Neural cell (in vitro differentiated cells): Measurements from ENCODE around the gene YWHAB.
"Not testable (repeated sequence)": the region's sequence is repeated elsewhere in the genome, so short reads cannot be mapped to it uniquely, and the experiment has no call there.

Source experiments
- CTCF ChIP-seq: fragments of 450-650 bp; IDR thresholded peaks from 2 replicates; pipeline ENCODE4 v1.5.1; 2014; ENCODE audit warnings: antibody characterized with exemption, mild to moderate bottlenecking, moderate library complexity; ENCODE audit not compliant: poor library complexity, severe bottlenecking
- EZH2 ChIP-seq: fragments of 200-600, 300-800 bp; shearing (Covaris generic), sonication (generic); IDR thresholded peaks from 2 replicates; pipeline ENCODE4 v1.6.1; 2014; ENCODE audit warnings: antibody characterized with exemption, low read length, borderline replicate concordance, mild to moderate bottlenecking; ENCODE audit not compliant: insufficient read depth, poor library complexity, severe bottlenecking

- not testable (repeated sequence) for TF ChIP-seq EZH2, CTCF
These were observed 22.0 kb upstream of the YWHAB start for GRCh38 chr20:44863365-44864084.
